Measurements from ENCODE around the gene SLC9C1. TPM values are rescaled to one million over a fixed set of nuclear protein-coding genes. Genes with fewer than 3 reads are reported as not detected.

Gene SLC9C1
- total RNA-seq, 2 donors from 2014 or later: 0.35 to 1.3 TPM

- no peak overlapping the region for H3K4me3 ChIP-seq
- DNase-seq (ENCODE audit: low spot score): no peak
- no peaks in the 10 kb centered on the region for H3K36me3 ChIP-seq
- no peaks in the 10 kb centered on the region for H3K27me3 ChIP-seq
- H3K4me1 ChIP-seq: peaks cover 0 to 20% of the 10 kb centered on the region in 2 donors
- TF ChIP-seq, protein P1, sequence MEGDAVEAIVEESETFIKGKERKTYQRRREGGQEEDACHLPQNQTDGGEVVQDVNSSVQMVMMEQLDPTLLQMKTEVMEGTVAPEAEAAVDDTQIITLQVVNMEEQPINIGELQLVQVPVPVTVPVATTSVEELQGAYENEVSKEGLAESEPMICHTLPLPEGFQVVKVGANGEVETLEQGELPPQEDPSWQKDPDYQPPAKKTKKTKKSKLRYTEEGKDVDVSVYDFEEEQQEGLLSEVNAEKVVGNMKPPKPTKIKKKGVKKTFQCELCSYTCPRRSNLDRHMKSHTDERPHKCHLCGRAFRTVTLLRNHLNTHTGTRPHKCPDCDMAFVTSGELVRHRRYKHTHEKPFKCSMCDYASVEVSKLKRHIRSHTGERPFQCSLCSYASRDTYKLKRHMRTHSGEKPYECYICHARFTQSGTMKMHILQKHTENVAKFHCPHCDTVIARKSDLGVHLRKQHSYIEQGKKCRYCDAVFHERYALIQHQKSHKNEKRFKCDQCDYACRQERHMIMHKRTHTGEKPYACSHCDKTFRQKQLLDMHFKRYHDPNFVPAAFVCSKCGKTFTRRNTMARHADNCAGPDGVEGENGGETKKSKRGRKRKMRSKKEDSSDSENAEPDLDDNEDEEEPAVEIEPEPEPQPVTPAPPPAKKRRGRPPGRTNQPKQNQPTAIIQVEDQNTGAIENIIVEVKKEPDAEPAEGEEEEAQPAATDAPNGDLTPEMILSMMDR (IDR thresholded peaks at IDR 0.05): no peak
- peak overlapping the region in 1 of 2 donors; percentile 13 for H3K27ac ChIP-seq
- no peaks in the 10 kb centered on the region for H3K9me3 ChIP-seq
Measured at GRCh38 chr3:112093180-112093522, 200.9 kb downstream of the SLC9C1 start.

DNA sequence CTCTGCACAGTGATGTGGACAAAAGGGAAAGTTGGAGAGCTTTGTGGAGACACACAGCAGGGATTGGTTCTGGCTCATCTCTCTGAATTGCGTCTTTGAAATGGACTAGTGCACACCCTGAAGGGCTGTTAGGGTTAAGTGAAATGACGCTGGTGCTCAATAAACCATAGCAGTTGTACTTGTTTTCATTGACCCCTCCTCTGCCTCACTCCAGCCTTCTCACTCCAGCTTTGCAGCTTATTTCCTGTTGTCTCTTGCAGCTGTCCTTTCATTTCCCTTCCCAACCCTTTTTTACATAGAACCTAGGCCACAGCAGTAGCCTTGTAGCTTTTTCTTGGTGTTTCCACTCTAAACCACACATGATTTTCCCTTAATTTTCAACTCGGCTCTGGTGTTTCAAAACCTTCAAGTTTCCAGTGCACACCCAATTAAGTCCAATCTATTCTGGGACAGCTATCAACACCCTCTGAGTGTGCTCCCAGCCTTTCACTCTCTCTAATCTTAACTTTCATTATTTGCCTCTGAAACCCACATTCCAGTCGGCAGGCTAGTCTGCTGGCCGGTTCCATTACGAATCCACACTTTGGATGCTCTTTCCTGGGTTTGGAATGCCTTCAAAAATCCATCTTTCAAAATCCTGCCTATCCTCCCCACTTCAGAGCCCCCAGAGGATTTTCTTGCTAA lies 201.4 kb downstream of the SLC9C1 start:
- Histone ChIP-seq H3K27me3 (no peaks in the 10 kb centered on the region), H3K4me1 (peaks cover 0 to 20% of the 10 kb centered on the region in 2 donors), H3K9me3 (no peaks in the 10 kb centered on the region), H3K36me3 (no peaks in the 10 kb centered on the region), H3K27ac (peak overlapping the region in 1 of 2 donors; percentile 13), H3K4me3 (no peak overlapping the region)
- DNase-seq (ENCODE audit: low spot score): no peak
- TF ChIP-seq, protein P1 (IDR thresholded peaks at IDR 0.05): no peak

- Histone ChIP-seq H3K4me1 (peaks cover 0 to 32% of the 10 kb centered on the region in 2 donors), H3K27ac (no peak overlapping the region), H3K27me3 (no peaks in the 10 kb centered on the region), H3K4me3 (no peak overlapping the region), H3K9me3 (no peaks in the 10 kb centered on the region), H3K36me3 (no peaks in the 10 kb centered on the region)
- TF ChIP-seq, protein P1 (IDR thresholded peaks at IDR 0.05): no peak
- no peak for DNase-seq (ENCODE audit: low spot score)
Measured at GRCh38 chr3:112090887-112091586, 203.0 kb downstream of the SLC9C1 start.

MicroRNA genes within 50 kb of the gene (microRNA counts, 767-probe panel; counts per million panel counts)
- microRNA hsa-miR-567: 0 to 961 counts per million in 2 donors

Small RNAs within 50 kb of the gene (microRNA-seq; reads per million reads assigned to microRNA genes)
- 0 reads per million in 2 donors for gene MIR567 (ENCODE audit: borderline number of aligned reads in 2 of 2, borderline replicate concordance in 1 of 2)

Other genes with a start within 250 kb of the SLC9C1 start
- gene C3orf52, start 207.8 kb downstream of the SLC9C1 start, total RNA-seq: 1 to 10 TPM; 1.5 to 1.8 TPM
- under 1 TPM in 1 of 2 donors, not detected in 1; 0.12 TPM for gene GCSAM, start 161.0 kb downstream of the SLC9C1 start, total RNA-seq
- gene CD200, start 38.9 kb upstream of the SLC9C1 start, total RNA-seq: 10 to 100 TPM in 1 of 2 donors, 1 to 10 TPM in 1; 5.7 to 12.1 TPM
- not detected for gene BTLA, start 205.3 kb upstream of the SLC9C1 start, total RNA-seq